Measurements from ENCODE around the gene SLC8A1. TPM values are rescaled to one million over a fixed set of nuclear protein-coding genes. Genes with fewer than 3 reads are reported as not detected.

SLC8A1 gene
- total and polyA plus RNA-seq, 3 donors from 2014 or later, result 1.4 to 3.6 (median 3.2) TPM

DNA sequence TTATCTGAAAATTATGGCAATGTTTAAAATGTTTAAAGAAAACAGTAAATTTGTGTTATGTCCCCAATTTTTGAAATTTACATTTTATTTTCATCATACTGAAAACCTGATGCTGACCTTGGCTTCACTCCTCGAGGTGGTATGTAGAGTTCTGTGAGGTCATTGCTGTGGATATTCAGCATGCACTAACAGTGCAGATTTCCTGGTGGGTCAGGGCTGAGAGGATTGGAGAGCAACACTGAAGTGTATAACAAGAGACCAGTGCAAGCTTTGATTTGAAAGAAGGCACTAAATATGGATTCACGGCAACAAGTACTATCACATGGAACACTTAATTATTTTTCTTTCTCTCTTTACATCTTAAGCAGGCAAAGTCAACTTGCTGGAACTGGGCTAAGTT, 134.1 kb downstream of the SLC8A1 start:
- Histone ChIP-seq H3K27me3 (no peaks in the 10 kb centered on the region), H3K4me1 (no peaks in the 10 kb centered on the region), H3K4me3 (no peak overlapping the region), H3K36me3 (ENCODE audit: low read depth, missing control alignments) (no peaks in the 10 kb centered on the region), H3K9me3 (no peaks in the 10 kb centered on the region), H3K27ac (no peak overlapping the region)
- intact Hi-C loops (cut with DNase I; ENCODE audit: low total_unique reads), result no loop called here
- DNase-seq, result no peak
- TF ChIP-seq POLR2A (IDR thresholded peaks at IDR 0.05), result no peak
- TF ChIP-seq, protein P1, sequence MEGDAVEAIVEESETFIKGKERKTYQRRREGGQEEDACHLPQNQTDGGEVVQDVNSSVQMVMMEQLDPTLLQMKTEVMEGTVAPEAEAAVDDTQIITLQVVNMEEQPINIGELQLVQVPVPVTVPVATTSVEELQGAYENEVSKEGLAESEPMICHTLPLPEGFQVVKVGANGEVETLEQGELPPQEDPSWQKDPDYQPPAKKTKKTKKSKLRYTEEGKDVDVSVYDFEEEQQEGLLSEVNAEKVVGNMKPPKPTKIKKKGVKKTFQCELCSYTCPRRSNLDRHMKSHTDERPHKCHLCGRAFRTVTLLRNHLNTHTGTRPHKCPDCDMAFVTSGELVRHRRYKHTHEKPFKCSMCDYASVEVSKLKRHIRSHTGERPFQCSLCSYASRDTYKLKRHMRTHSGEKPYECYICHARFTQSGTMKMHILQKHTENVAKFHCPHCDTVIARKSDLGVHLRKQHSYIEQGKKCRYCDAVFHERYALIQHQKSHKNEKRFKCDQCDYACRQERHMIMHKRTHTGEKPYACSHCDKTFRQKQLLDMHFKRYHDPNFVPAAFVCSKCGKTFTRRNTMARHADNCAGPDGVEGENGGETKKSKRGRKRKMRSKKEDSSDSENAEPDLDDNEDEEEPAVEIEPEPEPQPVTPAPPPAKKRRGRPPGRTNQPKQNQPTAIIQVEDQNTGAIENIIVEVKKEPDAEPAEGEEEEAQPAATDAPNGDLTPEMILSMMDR (IDR thresholded peaks at IDR 0.05), result no peak
- WGBS, 2 donors, result 40 to 60% methylated on average over 2 of the region's 2 CpGs

DNA sequence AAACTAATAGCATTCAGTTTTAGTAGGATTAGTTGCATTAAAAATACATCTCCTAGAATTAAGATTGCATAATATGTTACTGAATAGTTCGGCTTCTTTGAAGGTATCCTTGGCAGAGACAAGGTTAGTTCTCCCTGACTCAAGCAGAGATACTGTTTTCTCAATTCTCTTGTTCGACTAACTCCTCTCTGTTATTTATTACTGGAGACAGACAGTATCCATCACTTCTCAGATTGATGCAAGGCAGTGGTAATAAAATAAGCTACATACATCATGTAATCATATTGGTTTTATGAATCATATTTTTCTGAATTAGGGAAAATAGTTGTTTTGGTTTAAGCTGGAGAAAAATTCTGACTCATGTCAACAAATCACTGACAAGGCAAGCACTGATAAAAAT, 134.8 kb downstream of the SLC8A1 start:
- H3K4me1 ChIP-seq, result no peaks in the 10 kb centered on the region
- 60 to 66% methylated on average over 2 of the region's 2 CpGs for WGBS, 2 donors
- H3K27ac ChIP-seq, result no peak overlapping the region
- no peak overlapping the region for H3K4me3 ChIP-seq
- H3K27me3 ChIP-seq, result no peaks in the 10 kb centered on the region
- no peak for DNase-seq
- no peaks in the 10 kb centered on the region for H3K36me3 ChIP-seq (ENCODE audit: low read depth, missing control alignments)
- no peaks in the 10 kb centered on the region for H3K9me3 ChIP-seq
- TF ChIP-seq, protein P1 (IDR thresholded peaks at IDR 0.05), result no peak
- TF ChIP-seq POLR2A (IDR thresholded peaks at IDR 0.05), result no peak
- intact Hi-C loops (cut with DNase I; ENCODE audit: low total_unique reads), result no loop called here

DNA sequence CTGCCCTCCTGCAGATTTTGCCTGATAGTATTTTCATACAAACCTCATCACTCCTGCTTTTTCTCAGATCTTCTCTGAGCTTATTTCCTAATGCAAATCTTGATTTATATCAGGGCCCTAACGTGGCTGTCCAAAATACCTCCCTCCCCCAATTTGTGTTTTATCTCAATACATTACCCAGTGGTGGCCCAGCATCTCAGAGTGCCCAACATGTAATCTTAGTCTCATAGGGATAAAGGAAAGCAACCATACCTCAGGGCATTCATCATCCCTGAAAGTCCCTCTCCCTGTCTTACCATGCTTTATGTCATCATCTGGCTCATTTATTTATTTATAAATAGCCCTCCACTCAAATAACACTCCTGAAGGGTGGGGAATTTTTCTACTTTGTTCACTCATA, 135.3 kb downstream of the SLC8A1 start:
- H3K27ac ChIP-seq, result no peak overlapping the region
- no peak for DNase-seq
- no peaks in the 10 kb centered on the region for H3K9me3 ChIP-seq
- TF ChIP-seq POLR2A (IDR thresholded peaks at IDR 0.05), result no peak
- TF ChIP-seq, protein P1 (IDR thresholded peaks at IDR 0.05), result no peak
- H3K4me1 ChIP-seq, result no peaks in the 10 kb centered on the region
- WGBS, 2 donors, result 67 to 73% methylated on average over 1 of the region's 1 CpG
- H3K36me3 ChIP-seq (ENCODE audit: low read depth, missing control alignments), result no peaks in the 10 kb centered on the region
- H3K4me3 ChIP-seq, result no peak overlapping the region
- intact Hi-C loops (cut with DNase I; ENCODE audit: low total_unique reads), result no loop called here
- no peaks in the 10 kb centered on the region for H3K27me3 ChIP-seq

DNA sequence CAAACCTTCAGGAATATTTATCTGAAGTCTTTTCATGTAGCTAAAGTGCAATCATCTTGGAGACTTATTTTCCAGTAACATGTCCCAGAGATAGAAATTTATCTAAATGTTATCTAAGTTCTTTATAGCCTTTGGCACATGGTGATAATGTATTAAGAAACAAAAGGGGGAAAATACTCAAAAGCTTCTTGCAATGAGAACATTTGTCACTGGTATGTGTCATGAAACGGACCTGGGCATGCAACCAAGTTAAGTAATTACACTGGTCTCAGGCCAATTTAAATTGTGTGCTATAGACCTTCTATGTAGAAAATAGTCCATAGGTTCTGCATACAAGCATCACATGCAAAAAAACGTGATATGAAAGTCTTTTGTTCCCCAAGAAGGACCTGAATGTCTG, 136.2 kb downstream of the SLC8A1 start:
- DNase-seq, result no peak
- H3K36me3 ChIP-seq (ENCODE audit: low read depth, missing control alignments), result no peaks in the 10 kb centered on the region
- intact Hi-C loops (cut with DNase I; ENCODE audit: low total_unique reads), result no loop called here
- H3K9me3 ChIP-seq, result no peaks in the 10 kb centered on the region
- no peaks in the 10 kb centered on the region for H3K27me3 ChIP-seq
- H3K4me3 ChIP-seq, result no peak overlapping the region
- H3K27ac ChIP-seq, result no peak overlapping the region
- TF ChIP-seq, protein P1 (IDR thresholded peaks at IDR 0.05), result no peak
- TF ChIP-seq POLR2A (IDR thresholded peaks at IDR 0.05), result no peak
- 61 to 68% methylated on average over 2 of the region's 2 CpGs for WGBS, 2 donors
- no peaks in the 10 kb centered on the region for H3K4me1 ChIP-seq

DNA sequence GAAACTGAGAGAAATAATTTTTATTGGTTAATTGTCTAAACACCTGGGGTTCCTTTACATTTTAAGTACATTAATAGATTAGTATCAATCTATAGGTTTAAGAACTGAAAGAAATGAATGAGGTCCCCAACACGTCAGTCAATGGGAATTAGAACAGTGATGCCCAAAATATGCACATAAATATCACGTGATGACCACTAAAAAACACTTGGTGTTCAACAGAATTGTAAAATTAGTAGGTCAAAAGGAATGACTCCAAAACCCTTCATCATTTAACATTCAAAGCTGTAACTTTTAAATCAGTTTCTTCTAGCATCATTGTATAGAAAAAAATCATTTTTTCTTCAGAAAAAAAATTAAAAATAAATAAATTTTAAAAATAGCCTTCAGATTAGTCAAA, 140.9 kb downstream of the SLC8A1 start:
- intact Hi-C loops (cut with DNase I; ENCODE audit: low total_unique reads), result no loop called here
- WGBS, 2 donors, result 48 to 66% methylated on average over 2 of the region's 2 CpGs

More for the DNA sequence above, 140.9 kb downstream of the SLC8A1 start:
- no peaks in the 10 kb centered on the region for H3K36me3 ChIP-seq (ENCODE audit: low read depth, missing control alignments)
- no peak overlapping the region for H3K4me3 ChIP-seq
- H3K9me3 ChIP-seq, result no peaks in the 10 kb centered on the region
- no peak overlapping the region for H3K27ac ChIP-seq
- H3K4me1 ChIP-seq, result no peaks in the 10 kb centered on the region
- DNase-seq, result no peak
- H3K27me3 ChIP-seq, result no peaks in the 10 kb centered on the region
- TF ChIP-seq, protein P1 (IDR thresholded peaks at IDR 0.05), result no peak
- no peak for TF ChIP-seq POLR2A (IDR thresholded peaks at IDR 0.05)

Measured in testis (tissue), 3 donors.